Muscle of leg (tissue), 11 donors: ENCODE measurements around the gene HSPG2. TPM values are rescaled to one million over a fixed set of nuclear protein-coding genes. Genes with fewer than 3 reads are reported as not detected.
A peak's percentile ranks its signal among the peaks of the same experiment; 100 is the strongest.
"Not testable (repeated sequence)": the region's sequence is repeated elsewhere in the genome, so short reads cannot be mapped to it uniquely, and the experiment has no call there.

ENCODE experiments used
- DNase-seq: peaks from one replicate; pipeline ENCODE4 v3.0.0; 2013
- H3K27ac ChIP-seq: one replicate; pipeline ENCODE4 v1.5.1; 2013; ENCODE audit warnings: mild to moderate bottlenecking, low read length, control low read depth
- H3K27me3 ChIP-seq: one replicate; pipeline ENCODE4 v1.6.1; 2013; ENCODE audit warnings: low read length; ENCODE audit not compliant: control insufficient read depth, insufficient read depth
- H3K36me3 ChIP-seq: one replicate; pipeline ENCODE4 v1.6.1; 2013; ENCODE audit warnings: low read length; ENCODE audit not compliant: control insufficient read depth, insufficient read depth
- H3K4me1 ChIP-seq: one replicate; pipeline ENCODE4 v1.6.1; 2013; ENCODE audit warnings: low read length; ENCODE audit not compliant: control insufficient read depth, insufficient read depth
- H3K4me3 ChIP-seq: one replicate; pipeline ENCODE4 v1.5.1; 2013; ENCODE audit warnings: low read length, control low read depth
- H3K9me3 ChIP-seq: replicated peaks from 2 replicates; pipeline ENCODE4 v1.6.1; 2013; ENCODE audit warnings: low read depth, low read length; ENCODE audit not compliant: control insufficient read depth
- WGBS: methylation state at CpG from one replicate; pipeline ENCODE4 v1.1.5; 2013; ENCODE audit warnings: missing lambda C conversion rate; ENCODE audit not compliant: insufficient coverage; 5-methylcytosine and 5-hydroxymethylcytosine counted together
- polyA plus RNA-seq, 8 donors: library from polyadenylated mRNA; unstranded; fragments of 120-200 nt; gene quantifications; one replicate each; pipeline versions ENCODE4 v1.2.1 to v1.2.3, GENCODE V29; 2013; ENCODE audit warnings: inconsistent platforms in 1 of 8, low replicate concordance in 1 of 8; ENCODE audit not compliant: insufficient read length in 8 of 8, insufficient read depth in 1 of 8
- total RNA-seq: library from RNA; stranded (reverse); fragments of 120-200 nt; gene quantifications from one replicate; pipeline ENCODE4 v1.2.4, GENCODE V29; 2013

The HSPG2 gene
- total and polyA plus RNA-seq, 9 donors = 149 to 460 (median 339) TPM

DNA sequence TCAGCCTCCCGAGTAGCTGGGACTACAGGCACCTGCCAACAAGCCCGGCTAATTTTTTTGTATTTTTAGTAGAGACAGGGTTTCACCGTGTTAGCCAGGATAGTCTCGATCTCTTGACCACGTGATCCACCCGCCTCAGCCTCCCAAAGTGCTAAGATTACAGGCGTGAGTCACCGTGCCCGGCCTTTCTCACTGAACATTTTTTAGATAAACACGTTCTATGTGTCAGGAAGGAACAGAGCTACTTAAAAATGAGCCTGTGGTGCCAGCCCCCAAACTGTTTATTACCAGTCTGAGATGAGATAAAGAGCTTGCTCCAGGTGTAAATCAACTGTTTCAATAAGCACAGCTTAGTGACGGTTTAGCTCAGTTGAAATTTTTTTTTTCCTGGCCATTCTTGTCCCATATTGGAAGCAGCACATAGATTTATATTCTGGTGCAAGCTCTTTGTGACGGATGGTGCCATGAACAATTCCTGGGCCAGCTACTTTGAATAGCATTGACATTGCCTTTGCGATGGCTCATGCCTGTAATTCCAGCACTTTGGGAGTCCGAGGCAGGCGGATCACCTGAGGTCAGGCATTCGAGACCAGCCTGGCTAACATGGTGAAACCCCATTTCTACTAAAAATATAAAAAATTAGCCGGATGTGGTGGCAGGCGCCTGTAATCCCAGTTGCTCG lies 6.0 kb upstream of the HSPG2 start:
- 74% methylated on average over 11 of the region's 19 CpGs for WGBS

DNA sequence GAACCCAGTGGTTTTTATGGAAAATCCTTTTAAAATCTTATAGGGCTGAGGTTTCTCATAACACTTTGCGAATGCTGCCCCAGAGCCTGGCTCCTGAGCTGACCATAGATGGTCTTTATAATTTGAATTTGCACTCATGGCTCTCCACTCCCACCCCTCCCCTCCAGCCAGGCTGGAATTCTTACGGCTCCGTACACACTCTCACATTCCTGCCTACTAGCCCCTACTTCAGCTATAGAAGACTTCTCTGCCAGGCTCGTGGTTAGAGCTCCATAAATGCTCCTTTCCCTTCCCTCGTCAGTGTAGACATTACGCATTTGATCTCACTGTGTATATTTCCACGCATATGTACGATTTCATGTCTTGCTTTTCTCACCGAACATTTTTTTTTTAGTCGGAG lies 5.4 kb upstream of the HSPG2 start:
- H3K27me3 ChIP-seq = no peaks in the 10 kb centered on the region
- H3K4me1 ChIP-seq = peaks cover 58% of the 10 kb centered on the region
- no peaks in the 10 kb centered on the region for H3K9me3 ChIP-seq
- 64% methylated on average over 9 of the region's 10 CpGs for WGBS
- H3K36me3 ChIP-seq = no peaks in the 10 kb centered on the region
- no peak for DNase-seq
- H3K27ac ChIP-seq = no peak overlapping the region
- no peak overlapping the region for H3K4me3 ChIP-seq

More for the DNA sequence above, 6.0 kb upstream of the HSPG2 start:
- not testable (repeated sequence) for H3K9me3 ChIP-seq, DNase-seq, H3K4me3 ChIP-seq, H3K27me3 ChIP-seq, H3K27ac ChIP-seq, H3K36me3 ChIP-seq
- H3K4me1 ChIP-seq = peaks cover 52% of the 10 kb centered on the region

DNA sequence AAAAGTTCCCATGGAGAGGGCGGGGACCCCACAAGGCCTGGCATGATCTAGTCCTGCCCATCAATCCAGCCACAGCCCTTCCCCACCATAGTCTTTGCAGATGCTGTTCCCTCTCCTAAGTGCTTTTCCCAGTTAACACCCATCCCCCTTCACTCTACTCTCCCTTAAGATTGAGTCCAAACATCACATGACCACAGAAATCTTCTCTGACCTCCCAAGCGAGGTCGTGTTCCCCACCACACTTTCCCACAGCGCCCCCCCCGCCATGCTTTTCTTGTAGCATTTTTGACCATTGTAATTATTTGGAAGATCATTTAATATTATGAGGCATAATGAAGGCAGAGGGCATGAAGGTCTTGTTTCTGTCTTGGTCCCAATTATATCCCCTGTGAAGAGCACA lies 4.3 kb upstream of the HSPG2 start:
- WGBS = 71% methylated on average over 1 of the region's 5 CpGs
- no peaks in the 10 kb centered on the region for H3K36me3 ChIP-seq
- DNase-seq = no peak
- no peak overlapping the region for H3K27ac ChIP-seq
- peaks cover 51% of the 10 kb centered on the region for H3K4me1 ChIP-seq
- no peaks in the 10 kb centered on the region for H3K27me3 ChIP-seq
- no peaks in the 10 kb centered on the region for H3K9me3 ChIP-seq
- no peak overlapping the region for H3K4me3 ChIP-seq

DNA sequence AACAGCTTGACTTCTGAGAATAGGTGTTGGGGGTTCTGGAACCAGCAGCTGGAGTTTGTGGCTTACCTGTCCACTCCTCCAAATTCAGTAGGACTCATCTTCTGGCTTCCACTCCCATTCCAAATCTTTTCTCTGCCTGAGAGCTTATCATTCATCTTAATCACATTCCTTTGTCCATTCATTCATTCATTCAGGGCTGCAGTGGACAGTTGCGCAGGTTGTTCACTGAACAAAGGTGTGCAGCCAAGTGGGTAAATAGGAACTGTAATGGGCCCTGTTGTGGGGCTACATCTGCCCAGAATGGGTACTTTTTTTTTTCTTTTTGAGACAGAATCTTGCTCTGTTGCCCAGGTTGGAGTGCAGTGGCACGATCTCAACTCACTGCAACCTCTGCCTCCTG lies 3.4 kb upstream of the HSPG2 start:
- Histone ChIP-seq H3K9me3 (no peaks in the 10 kb centered on the region), H3K36me3 (no peaks in the 10 kb centered on the region), H3K27me3 (no peaks in the 10 kb centered on the region), H3K4me3 (no peak overlapping the region), H3K27ac (peak overlapping the region; percentile 88), H3K4me1 (peaks cover 60% of the 10 kb centered on the region)
- no peak for DNase-seq
- no CpG with 5 or more reads among the region's 2 CpGs for WGBS

DNA sequence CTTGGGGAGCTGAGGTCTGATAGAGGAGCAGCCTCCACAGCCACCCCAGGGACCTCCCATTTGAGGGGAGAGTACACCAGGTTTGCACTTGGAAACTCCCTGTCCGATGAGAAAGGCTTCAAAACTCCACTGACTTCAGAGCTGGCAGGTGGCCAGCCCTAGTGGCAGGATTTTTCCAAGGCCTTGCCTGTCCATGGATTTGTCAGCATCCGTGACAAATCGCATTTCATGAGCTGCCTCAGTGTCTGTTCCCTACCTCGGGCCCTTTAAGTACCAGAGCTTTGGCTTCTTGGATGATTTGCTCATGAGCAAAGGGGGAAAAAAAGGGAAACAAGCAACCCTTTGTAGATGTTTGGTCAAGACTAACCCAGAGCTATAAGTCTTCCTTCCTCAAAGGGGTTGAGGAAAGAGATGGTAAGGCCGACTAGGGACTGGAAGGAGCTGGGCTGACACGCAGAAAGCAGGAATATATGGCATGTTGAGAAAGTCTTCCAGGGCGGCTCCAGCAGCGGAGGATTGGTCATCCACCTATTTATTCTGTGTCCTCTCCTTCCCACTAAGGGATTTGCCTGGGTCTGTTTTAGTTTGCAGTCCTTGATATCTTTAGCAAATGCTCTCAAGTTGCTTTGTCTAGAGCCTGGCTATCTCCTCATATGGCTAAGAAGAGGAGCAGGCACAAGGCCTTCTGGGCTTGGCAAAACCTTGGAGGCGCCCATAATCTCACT lies 2.7 kb upstream of the HSPG2 start:
- WGBS = 7% methylated on average over 4 of the region's 9 CpGs
- peak; percentile 96 for DNase-seq
- Histone ChIP-seq H3K27ac (peak overlapping the region; percentile 88), H3K4me3 (no peak overlapping the region), H3K27me3 (no peaks in the 10 kb centered on the region), H3K4me1 (peaks cover 63% of the 10 kb centered on the region), H3K9me3 (no peaks in the 10 kb centered on the region), H3K36me3 (peaks cover 4% of the 10 kb centered on the region)

DNA sequence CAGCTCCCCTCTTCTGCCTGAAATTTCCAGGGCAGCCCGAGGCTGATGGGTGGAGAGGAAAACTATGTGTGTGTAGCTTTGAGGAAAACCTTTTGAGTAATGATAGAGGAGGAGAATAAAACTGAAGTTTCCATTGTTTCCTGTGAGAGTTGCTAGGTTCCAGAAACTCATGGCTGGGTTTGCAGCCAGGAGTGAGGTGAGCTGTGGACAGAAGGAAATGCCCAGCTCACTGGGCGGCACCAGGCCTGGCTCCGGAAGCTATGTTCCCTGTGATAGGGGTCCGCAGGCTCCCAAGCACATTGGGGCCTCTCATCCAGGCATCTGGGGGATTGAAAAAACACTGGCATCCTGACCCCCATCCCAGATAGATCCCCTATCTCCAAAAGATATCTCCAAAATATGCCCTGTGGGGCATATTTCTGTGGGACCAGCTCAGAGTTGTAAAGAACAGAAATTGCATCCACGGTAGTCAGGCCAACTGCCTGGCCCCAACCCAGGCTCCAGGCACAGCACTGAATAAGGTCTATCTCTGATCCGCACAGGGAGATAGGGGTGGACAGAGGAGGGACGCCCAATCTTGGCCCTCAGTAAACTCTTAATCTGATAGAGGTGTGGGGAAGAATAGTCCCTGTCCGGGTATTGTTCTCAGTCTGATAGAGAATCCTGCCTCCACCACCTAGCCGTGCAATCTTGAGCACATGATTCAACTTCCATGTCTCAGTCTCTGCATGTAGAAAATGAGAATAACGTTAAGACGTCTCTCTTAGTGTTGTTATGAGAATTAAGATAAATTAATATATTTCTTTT lies 1.8 kb upstream of the HSPG2 start:
- H3K27me3 ChIP-seq = no peaks in the 10 kb centered on the region
- WGBS = 54% methylated on average over 2 of the region's 11 CpGs
- peak; percentile 85 for DNase-seq
- peak overlapping the region; percentile 88 for H3K27ac ChIP-seq
- peaks cover 6% of the 10 kb centered on the region for H3K36me3 ChIP-seq
- H3K4me3 ChIP-seq = no peak overlapping the region
- H3K9me3 ChIP-seq = no peaks in the 10 kb centered on the region
- H3K4me1 ChIP-seq = peaks cover 60% of the 10 kb centered on the region

DNA sequence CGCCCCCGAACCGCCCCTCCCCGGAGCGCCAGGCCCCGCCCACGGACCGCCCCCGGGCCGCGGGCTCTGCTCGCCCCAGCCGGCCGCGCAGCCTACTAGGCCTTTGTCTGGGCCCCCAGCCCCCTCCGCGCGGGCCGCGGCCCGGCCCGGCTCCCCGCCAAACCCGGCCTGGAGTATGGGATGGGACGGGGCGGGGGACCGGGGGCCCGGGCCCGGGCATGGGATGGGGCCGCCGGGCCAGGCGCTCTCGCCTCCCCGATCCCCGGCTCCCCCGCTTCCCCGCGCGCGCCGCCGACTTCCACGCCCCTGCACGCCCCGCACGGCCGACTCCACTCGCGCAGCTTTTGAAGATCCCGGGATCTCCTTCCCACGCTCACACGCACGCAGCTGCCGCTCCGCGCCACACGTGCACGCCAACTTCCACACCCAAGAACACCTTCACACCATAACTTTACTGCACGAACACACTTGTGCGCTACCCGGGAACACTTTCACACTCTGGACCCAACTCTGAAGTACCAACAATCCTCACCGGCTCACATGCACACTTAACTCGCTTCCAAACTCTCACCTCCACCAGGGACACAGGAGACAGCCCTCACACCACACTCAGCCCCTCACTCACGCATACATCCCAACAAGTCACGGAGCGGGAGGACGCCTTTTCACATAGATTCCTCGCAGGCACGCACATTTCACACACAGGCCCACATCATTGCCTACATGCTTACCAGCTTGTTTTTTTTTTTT lies 437 bp upstream of the HSPG2 start:
- H3K4me3 ChIP-seq = peak overlapping the region; percentile 21
- H3K27ac ChIP-seq = peak overlapping the region; percentile 88
- peaks cover 73% of the 10 kb centered on the region for H3K4me1 ChIP-seq
- peak; percentile 95 for DNase-seq
- peaks cover 7% of the 10 kb centered on the region for H3K36me3 ChIP-seq
- H3K9me3 ChIP-seq = no peaks in the 10 kb centered on the region
- WGBS = 3% methylated on average over 55 of the region's 69 CpGs
- H3K27me3 ChIP-seq = no peaks in the 10 kb centered on the region

DNA sequence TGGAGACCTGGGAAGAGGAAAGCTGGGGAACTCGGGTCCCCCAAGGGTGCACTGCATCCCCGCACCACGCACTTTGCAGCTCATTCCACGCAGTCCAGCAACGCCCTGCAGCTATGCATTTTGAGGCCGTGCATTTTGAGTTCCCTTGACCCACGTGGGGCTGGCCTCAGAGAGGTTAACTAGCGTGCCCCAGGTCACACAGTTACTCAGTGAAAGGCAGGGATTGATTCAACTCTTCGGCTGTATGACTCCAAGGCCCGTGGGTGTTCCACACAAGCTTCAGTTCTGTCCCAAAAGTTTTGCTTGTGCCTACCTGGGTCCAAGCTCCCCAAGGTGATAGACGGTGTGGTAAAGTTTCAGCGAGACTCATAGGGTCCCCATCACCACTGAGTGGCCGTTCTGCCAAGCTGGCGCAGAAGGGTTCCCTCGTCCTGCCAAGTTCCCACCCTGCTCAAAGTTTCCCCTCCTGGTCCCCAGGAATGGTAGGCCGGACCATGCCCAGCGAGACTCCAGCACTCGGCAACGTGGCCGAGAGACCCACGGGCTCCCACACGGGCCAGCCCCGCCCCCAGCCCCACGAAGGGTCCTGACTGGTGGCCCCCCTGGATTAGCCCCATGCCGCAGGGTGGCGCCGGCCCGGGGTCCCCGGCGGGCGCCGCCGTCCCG lies 611 bp downstream of the HSPG2 start:
- Histone ChIP-seq H3K27me3 (no peaks in the 10 kb centered on the region), H3K4me1 (peaks cover 74% of the 10 kb centered on the region), H3K27ac (peak overlapping the region; percentile 37), H3K4me3 (peak overlapping the region; percentile 85), H3K9me3 (no peaks in the 10 kb centered on the region), H3K36me3 (peaks cover 15% of the 10 kb centered on the region)
- no peak for DNase-seq
- 3% methylated on average over 30 of the region's 34 CpGs for WGBS

DNA sequence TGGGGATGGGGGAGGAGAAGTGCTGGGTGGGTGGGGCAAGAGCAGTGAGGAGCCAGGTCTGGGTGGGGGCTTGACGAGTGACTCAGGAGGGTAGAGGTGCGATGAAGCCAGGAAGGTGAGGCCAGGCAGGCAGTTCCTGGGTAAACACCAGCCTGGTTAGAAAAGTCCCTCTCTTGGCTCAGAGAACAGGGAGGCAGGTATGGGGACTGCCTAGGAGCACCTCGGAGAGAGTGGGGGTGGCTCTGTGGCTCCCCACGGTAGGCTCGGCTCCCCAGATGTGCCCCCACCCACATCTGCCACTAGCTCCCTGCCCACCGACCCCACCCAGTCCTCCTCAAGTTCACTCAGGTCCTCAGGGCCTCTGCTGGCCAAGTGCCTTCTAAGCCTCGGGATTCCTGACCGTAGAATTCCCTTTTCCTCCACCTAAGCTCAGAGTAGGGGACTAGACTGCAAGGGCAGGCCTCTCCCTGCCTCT lies 1.2 kb downstream of the HSPG2 start:
- Histone ChIP-seq H3K4me3 (peak overlapping the region; percentile 85), H3K4me1 (peaks cover 80% of the 10 kb centered on the region), H3K27me3 (no peaks in the 10 kb centered on the region), H3K36me3 (peaks cover 15% of the 10 kb centered on the region), H3K9me3 (no peaks in the 10 kb centered on the region), H3K27ac (peak overlapping the region; percentile 37)
- no peak for DNase-seq
- WGBS = 12% methylated on average over 6 of the region's 8 CpGs
